GF-D8 (cell line): Measurements from ENCODE around the gene KL.

Experiments used
- DNase-seq: peaks from one replicate; lab custom pipeline; 2025; lab: John Stamatoyannopoulos, UW

The KL gene

GRCh38 chr13:33112766-33113165 lies 96.5 kb downstream of the KL start:
- no peak for DNase-seq

DNA sequence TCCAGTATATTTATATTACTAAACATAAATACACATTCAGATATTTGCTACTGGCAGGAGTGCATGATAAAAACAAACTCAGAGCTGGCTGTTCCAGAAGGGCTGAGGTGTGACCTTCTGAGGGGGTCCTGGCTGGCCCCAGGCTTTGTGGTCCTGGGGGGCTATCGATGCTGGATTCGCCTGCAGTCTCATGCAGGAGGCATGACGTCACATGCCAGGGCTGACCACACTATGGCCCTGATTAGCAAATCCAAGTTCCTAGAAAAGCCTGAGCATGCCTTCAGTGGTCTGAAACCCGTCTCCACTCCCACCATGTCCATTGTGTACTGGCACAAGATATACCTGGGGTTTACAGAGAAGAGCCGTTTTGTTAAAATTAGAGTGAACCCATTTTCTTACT lies 97.9 kb downstream of the KL start:
- DNase-seq = no peak

- DNase-seq = no peak
Measured at GRCh38 chr13:33115274-33115673, 99.1 kb downstream of the KL start.
